Stimulated activated CD8-positive, alpha-beta memory T cell treated with anti-CD3 and anti-CD28 coated beads, Interleukin-4, amount 100 ng/mL, for 4 hours (primary cell): Measurements from ENCODE around the gene PCNX3.
"Not testable (repeated sequence)": the region's sequence is repeated elsewhere in the genome, so short reads cannot be mapped to it uniquely, and the experiment has no call there.

Source experiments
- DNase-seq, 2 donors: peaks; one replicate each; pipeline ENCODE4 v3.0.0-alpha.2; 2020; ENCODE audit warnings: low read depth in 2 of 2, low spot score in 1 of 2

Gene PCNX3

DNA sequence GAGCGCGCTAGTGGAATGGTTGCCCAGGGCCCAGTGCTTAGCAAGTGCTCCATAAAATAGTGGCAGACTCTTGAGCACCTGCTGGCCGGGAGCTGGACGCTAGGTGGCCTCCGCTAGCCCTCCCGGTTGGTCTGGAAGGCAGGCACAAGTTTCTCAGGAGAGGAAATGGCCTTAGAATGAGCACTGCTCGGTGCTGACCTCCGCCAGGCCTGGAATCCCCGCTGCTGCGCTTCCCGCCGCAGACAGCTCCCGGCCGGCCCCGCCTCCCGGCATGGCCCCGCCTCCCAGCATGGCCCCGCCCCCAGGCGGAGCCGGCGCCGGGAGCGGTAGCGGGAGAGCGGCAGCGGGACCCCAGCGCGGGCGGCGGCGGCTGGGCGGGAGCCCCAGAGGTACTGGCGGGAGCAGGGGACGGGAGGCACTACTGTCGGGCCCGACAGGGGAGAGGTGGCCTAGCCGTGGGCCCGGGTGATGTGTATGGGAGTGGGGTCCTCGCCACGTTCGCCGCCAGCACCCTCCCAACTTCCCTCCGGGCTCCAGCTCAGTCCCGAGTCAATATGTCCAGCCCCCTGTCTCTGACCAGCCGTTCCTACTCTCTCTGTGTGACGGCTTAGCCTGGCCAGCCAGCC, 22.3 kb downstream of the PCNX3 start, which contains the start of gene SIPA1:
SIPA1 (plus strand) TSS at position 308 of the 626 bp plus-strand sequence. CDS start 2,821 bp downstream, outside the sequence.
- DNase-seq, result peak in 1 of 2 donors; percentile 45

DNA sequence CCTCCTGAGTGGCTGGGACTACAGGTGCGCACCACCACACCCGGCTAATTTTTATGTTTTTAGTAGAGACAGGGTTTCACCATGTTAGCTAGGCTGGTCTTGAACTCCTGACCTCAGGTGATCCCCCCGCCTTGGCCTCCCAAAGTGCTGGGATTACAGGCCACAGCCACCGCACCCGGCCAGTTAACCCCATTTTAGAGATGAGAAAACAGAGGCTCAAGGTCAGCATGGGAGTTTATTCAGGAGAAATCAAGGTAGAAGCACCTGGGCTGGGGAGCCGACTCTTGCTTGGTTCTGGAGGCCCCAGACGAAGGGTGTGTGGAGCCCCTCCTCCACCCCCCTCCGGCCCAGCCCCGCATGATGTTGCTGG, 23.6 kb downstream of the PCNX3 start:
- not testable (repeated sequence) for DNase-seq

DNA sequence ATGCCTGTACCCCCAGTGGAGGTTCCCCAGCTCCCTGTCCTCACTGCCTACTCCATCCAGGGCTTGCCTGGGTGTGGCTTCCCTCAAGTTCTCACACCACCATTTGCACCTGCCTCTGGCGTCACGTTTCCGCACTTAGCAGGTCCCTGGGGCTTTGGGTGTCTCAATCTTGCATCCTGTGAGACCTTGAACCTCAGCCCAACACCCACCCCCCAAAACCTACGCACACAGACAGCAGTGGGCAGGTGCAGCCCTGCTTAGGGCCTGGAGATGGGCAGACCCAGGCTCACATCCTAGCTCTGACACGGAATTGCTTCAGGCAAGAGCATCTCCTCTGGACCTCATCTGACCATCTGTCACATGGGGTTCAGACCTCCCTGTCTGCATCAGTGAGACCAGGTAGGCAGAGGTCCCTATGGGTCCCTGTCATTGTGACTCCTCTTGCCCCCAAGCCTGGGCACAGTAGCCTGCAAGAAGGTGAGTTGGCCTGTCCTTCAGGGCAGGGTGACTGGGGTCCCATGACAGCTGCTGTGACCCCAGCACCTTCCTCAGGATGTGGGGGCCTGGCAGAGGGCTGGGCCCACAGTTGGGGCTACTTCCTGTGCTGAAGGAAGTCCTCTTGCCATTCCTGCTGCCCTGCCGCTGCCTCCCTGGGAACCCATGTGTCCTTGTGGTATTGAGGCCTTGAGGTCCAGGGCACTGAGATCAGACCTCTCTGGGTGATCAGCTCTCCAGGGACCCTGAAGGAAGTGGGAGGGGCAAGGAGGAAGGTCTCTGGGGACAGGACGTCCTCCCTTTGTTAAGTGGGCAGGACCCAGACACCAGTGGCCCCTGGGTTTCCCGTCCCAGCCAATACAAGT, 24.3 kb downstream of the PCNX3 start:
- DNase-seq, result no peak

DNA sequence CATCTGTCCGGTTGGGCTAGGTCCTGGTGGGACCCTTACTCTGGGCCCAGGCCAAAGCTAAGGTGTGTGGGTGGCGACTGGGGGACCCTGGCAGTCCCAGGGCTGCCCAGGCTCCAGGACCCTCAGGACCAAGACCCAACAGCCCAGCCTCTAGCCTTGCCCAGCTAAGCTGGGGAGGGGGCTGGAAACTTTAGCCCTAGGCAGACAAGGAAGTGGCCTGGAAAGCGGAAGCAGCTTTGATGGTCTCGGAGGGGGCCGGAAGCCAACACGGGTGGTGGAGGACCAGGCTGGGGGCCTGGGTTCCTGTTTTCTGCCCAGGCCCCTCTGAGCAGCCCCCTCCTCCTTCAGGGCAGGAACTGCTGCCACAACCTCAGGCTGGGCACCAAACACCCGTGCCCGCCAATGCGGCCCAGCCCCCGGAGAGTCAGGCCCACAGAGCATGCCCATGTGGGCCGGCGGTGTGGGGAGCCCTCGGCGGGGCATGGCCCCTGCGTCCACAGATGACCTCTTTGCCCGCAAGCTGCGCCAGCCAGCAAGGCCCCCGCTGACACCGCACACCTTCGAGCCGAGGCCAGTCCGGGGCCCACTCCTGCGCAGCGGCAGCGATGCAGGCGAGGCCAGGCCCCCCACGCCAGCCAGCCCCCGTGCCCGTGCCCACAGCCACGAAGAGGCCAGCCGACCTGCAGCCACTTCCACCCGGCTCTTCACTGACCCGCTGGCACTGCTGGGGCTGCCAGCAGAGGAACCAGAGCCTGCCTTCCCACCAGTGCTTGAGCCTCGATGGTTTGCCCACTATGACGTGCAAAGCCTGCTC, 25.1 kb downstream of the PCNX3 start:
- DNase-seq, result no peak

DNA sequence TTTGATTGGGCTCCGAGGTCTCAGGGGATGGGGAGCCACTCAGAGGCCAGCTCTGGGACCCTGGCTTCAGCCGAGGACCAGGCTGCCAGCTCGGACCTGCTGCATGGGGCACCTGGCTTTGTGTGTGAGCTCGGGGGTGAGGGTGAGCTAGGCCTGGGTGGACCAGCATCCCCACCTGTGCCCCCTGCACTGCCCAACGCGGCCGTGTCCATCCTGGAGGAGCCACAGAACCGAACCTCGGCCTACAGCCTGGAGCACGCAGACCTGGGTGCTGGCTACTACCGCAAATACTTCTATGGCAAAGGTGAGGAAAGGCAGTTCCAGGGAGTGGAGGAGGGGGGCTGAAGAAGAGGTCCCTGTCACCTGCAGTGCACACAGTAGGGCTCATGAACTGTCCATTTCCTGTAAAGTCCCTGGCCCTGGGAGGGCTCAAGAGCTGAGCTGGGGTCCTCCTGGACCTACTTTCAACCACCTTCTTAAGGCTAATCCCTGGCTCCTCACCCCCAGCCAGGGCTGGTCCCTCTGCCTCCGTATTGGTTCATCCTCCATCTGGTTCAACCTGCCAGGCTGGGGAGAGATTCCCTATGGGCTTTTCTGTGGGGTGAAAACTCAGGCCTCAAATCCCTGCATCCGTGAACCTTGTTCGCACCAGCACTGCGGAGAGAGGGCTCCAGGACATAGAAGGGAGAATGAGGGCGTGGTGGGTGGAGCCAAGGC, 25.9 kb downstream of the PCNX3 start:
- DNase-seq, result no peak

DNA sequence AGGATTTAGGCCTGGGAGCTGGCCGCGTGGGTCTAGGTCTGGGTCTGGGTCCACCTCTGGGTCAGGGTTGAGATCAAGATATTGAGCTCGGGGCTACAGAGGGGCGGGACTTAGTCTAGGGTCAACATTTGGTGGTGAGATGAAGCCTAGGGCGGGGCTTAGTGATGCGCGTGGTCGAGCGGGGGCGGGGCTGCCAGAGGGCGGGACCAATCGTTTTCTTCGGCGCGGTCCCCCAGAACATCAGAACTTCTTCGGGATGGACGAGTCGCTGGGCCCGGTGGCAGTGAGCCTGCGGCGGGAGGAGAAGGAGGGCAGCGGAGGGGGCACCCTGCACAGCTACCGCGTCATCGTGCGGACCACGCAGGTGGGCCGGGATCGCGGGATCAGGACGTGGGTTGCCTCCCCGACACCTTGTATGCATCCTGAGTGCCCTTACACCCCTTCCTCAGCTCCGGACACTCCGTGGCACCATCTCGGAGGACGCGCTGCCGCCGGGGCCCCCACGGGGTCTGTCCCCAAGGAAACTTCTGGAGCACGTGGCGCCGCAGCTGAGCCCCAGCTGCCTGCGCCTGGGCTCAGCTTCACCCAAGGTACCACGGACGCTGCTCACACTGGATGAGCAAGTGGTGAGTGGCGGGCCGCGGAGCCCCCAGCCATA, 26.6 kb downstream of the PCNX3 start:
- no peak for DNase-seq

DNA sequence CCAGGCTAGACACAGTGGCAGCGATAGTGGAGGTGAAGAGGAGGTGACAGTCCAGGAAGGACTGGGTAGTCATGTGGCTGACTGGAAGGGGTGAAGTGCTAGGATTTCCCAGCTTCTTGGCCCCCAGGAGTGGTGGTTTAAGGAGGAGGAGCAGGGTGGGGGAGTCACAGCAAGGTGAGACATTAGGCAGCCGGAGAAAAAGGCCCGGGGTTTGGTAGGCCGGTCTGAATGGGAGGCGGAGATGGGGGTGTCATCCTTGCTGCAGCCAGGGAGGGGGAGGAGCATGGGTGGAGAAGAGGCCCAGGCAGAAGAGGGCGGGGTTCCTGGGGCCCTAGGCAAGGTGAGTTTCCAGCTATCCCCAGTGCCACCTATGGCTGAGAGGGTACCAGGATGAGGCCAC, 28.4 kb downstream of the PCNX3 start:
- no peak for DNase-seq

DNA sequence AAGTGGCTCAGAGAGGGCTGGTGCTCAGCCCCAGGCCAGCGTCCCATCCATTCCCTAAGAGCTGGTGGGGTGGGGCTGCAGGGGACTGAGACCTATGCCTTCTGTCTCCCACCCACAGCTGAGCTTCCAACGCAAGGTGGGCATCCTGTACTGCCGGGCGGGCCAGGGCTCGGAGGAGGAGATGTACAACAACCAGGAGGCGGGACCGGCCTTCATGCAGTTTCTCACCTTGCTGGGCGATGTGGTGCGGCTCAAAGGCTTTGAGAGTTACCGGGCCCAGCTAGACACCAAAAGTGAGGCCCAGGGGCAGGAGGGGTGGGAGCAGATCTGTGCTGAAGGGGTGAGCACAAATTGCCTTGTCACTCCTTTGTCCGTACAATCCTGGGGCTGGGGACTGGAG, 29.3 kb downstream of the PCNX3 start:
- no peak for DNase-seq

DNA sequence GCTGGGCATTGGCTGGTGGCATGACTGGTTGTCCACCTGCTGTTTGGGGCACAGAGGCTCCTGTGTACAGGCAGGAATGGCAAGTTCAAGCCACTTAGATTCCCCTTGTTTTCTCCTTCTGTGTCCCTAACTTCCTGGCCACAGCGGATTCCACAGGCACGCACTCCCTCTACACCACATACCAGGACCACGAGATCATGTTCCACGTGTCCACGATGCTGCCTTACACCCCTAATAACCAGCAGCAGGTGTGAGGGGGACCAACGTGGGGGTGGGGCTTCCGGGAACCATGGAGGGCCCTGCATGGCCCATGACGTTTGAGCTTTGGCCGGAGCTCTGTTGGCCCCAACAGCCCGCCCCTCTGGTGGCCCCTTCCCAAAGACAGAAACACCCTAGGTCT, 30.1 kb downstream of the PCNX3 start:
- DNase-seq, result no peak

DNA sequence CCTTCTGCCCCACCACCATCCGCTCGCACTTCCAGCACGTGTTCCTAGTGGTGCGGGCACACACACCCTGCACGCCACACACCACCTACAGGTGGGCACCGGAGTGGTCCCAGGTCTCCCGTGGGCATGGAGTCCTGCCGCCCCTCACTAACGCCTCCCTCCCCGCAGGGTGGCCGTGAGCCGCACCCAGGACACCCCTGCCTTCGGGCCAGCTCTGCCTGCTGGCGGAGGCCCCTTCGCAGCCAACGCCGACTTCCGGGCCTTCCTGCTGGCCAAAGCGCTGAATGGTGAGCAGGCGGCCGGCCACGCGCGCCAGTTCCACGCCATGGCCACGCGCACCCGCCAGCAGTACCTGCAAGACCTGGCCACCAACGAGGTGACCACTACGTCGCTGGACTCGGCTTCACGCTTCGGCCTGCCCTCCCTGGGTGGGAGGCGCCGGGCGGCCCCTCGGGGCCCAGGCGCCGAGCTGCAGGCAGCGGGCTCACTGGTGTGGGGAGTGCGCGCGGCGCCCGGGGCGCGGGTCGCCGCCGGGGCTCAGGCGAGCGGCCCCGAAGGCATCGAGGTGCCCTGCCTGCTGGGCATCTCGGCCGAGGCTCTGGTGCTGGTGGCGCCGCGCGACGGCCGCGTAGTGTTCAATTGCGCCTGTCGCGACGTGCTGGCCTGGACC, 30.8 kb downstream of the PCNX3 start:
- no peak for DNase-seq

DNA sequence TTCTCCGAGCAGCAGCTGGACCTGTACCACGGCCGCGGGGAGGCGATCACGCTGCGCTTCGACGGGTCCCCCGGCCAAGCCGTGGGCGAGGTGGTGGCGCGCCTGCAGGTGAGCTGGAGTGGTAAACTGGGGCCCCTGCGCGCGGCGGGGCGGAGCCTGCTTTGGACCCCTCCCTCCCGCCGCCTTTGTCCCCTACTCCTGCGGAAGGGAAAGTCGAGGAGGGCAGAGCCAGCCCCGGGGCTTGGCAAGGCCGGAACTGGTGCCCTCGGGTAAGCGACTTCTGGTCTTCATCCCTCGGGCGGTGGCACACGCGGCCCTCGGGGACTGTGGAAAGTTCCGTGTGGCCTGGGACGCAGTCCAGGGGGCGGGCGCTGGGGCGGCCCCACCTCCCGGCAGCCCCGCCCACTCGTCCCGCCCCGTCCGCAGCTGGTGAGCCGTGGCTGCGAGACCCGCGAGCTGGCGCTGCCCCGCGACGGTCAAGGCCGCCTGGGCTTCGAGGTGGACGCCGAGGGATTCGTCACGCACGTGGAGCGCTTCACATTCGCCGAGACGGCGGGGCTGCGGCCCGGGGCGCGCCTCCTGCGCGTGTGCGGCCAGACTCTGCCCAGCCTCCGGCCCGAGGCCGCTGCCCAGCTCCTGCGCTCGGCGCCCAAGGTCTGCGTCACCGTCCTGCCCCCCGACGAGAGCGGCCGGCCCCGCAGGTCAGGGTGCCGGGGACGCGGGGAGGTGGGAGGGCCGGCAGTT, 31.6 kb downstream of the PCNX3 start:
- DNase-seq, result no peak

DNA sequence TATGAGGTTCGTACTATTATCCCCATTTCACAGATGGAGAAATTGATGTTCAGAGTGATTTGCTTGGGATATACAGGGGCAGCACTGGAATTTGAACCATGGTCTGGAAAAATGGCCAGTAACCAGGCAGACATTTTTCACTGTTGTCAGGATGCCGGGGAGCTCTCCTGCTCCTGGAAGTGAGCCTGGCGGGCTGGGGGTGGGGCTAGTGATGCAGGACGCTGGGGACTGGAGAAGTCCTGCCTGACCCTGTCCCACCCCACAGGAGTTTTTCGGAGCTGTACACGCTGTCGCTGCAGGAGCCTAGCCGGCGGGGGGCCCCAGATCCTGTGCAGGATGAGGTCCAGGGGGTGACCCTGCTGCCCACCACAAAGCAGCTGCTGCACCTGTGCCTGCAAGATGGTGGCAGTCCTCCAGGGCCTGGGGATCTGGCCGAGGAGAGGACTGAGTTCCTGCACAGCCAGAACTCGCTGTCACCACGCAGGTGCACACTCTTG, 33.5 kb downstream of the PCNX3 start:
- no peak for DNase-seq

DNA sequence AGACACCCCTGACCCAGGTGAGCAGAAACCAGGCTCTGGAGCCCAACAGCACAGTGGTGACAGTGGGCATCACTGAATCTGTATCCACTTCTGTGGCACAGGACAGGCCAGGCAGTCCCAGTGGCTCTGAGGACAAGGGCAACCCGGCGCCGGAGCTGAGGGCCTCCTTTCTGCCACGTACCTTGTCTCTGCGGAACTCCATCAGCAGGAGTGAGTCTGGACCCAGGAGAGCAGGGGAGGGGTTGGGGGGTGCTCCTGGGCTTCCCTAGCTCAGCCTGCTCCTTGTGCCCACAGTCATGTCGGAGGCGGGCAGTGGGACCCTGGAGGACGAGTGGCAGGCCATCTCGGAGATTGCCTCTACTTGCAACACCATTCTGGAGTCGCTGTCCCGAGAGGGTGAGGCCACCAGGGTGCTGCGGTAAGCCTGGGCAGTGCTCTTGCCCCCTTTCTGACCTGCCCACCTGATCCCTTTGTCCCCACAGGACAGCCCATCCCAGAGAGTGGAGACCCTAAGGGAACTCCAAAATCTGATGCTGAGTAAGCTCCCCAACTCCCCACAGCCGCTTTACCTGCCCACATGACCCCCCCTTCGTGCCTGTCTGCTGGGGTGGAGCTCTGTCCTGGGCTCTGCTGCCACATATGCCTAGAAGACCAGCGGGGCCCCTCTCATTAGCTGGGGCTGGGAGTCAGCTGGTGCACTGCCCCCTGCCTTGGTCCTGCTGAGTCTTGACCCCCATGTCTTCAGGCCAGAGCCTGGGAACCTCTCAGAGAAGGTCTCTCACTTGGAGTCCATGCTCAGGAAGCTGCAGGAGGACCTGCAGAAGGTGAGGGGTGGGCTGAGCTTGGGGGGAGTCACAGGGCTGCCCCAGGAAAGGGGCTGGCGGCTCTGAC, 34.3 kb downstream of the PCNX3 start:
- DNase-seq, result no peak

DNA sequence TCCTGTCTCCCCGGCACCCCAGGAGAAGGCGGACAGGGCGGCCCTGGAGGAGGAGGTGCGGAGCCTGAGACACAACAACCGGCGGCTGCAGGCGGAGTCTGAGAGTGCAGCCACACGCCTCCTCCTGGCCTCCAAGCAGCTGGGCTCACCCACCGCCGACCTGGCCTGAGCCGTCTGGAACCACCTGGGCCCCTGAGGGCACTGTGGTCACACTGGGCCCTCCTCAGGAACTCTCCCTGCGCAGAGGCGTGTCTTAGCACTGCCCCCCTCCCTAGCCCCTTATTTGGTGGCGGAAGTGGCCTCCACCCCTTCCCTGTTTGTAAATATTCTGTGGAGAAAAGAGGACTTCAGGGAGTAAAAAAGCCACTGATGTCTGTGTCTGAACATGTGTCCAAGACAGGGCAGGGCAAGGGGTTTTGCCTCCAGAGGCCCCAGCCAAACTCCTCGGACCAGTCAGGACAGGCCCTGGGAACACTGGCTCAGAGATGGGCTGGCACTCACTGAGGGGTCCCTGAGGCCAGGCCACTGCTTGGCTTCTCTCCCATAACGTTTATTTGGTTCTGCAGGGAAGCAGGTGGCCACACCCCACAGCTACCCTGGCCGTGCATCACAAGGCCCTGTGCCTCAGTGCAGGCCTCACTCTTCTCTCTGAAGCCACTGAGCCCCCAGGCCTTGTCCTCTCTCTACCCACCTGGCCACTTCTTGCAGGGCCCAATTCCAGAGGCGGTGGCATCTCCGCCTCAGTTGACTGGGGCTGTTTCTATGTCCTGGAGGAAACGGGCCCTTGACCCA, 35.2 kb downstream of the PCNX3 start:
- DNase-seq, result no peak

DNA sequence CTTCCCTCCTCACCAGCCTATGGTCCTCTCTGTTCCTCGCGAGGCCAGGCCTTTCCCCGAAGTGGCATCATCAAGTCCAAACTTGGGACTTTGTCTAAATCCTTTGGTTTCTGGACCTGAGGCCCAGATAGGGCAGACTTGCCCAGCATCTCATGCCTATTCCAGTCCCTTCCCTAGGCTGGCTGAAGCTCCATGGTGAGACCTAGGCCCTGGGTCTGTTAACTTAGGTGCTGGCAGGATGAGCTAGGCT, 35.7 kb downstream of the PCNX3 start:
- no peak for DNase-seq

DNA sequence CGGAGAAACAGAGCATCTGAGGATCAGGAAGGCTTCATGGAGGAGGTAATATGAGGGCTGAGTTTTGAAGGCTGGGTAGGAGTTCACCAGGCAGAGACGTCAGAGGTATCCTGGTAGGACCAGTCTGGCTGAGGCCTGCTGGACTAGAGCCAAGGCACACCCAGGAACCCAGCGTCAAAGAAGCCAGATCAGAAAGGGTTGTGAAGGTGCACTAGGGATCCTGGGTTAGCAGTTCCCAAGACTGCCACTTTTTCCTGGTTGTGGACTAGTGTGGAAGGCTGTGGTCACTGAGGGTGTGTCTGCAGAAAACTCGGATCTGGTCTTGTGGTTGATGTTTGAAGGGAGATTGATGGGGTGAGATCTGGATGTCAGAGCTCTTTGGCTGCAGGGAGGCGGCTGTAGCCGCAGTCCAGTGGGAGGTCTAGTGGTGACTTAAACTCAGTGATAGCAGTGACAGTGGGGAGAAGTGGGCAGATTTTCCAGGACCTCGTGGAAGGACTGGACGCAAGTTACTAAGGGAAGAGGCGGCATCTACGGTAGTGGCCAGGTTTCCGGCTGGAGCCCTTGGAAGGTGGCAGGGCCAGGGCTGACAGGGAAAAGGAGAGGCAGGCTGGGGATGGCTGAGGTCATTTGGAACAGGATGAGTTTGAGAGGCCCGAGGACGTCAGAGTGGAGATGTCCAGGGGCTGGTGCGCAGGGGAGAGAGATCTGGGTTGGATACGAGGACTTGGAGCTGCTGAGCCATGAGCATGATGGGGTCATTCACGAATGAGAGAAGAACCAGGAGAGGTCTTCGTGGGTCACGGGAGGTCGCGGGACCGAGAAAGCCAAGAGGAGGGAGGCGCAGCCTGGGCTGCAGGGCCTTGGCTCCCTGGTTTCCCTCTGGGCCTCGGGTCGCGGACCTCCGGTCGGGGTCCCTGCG, 36.3 kb downstream of the PCNX3 start:
- DNase-seq, result no peak
